IgD-negative memory B cell (primary cell): ENCODE measurements around the gene CBX7. TPM values are rescaled to one million over a fixed set of nuclear protein-coding genes. Genes with fewer than 3 reads are reported as not detected.

ENCODE experiments used
- H3K27ac Mint-ChIP-seq, 3 donors: one replicate each; pipeline ENCODE4 v1.8.0; 2020 to 2022; ENCODE audit warnings: mild to moderate bottlenecking in 3 of 3, mixed read lengths in 3 of 3, moderate library complexity in 1 of 3
- H3K27me3 Mint-ChIP-seq: one replicate; pipeline ENCODE4 v1.8.0; 2021; ENCODE audit warnings: mixed read lengths
- H3K36me3 Mint-ChIP-seq: one replicate; pipeline ENCODE4 v1.8.0; 2020; ENCODE audit warnings: mild to moderate bottlenecking, mixed read lengths
- H3K4me1 Mint-ChIP-seq, 3 donors: one replicate each; pipeline ENCODE4 v1.8.0; 2020 to 2022; ENCODE audit warnings: mixed read lengths in 3 of 3, mild to moderate bottlenecking in 1 of 3
- H3K4me3 Mint-ChIP-seq, 4 donors: one replicate each; pipeline ENCODE4 v1.8.0; 2020 to 2022; ENCODE audit warnings: mild to moderate bottlenecking in 4 of 4, mixed read lengths in 4 of 4, moderate library complexity in 3 of 4
- H3K9me3 Mint-ChIP-seq, 3 donors: one replicate each; pipeline ENCODE4 v1.8.0; 2020 to 2021; ENCODE audit warnings: mixed read lengths in 3 of 3, mild to moderate bottlenecking in 1 of 3
- polyA plus RNA-seq: library from polyadenylated mRNA; unstranded; fragments of 300-500 nt; fragmentation: Illumina TruSeq; gene quantifications from one replicate; pipeline ENCODE4 v1.2.3, GENCODE V29; 2021

CBX7 gene
- polyA plus RNA-seq, 1 donor from 2014 or later: 35.4 TPM

DNA sequence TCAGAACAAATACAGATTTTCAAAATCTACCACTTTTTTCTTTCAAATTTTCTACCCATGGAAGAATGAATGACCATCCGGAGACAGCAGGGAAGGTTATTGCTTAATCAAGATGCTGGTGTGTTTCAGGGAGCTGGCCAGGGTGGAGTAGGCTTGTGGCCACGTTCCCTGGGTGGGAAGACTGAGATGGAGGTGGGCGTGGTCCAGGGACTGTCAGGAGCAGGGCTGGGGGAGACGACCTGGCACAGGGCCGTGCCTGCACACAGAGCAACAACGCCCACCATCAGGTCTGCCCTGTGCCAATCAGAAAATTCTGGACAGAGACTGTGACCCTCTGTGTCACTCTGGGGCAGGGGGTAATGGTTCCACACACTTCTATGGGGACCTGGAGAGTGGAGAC lies 62.6 kb downstream of the CBX7 start:
- Mint-ChIP-seq H3K27me3 (no peaks in the 10 kb centered on the region), H3K4me1 (peaks cover 20 to 33% (median 21%) of the 10 kb centered on the region in 3 donors), H3K36me3 (peaks cover 5% of the 10 kb centered on the region), H3K9me3 (no peaks in the 10 kb centered on the region), H3K27ac (peak overlapping the region in 2 of 3 donors; percentile 76 to 98), H3K4me3 (peak overlapping the region in 3 of 4 donors; percentile 57 to 87 (median 67))

DNA sequence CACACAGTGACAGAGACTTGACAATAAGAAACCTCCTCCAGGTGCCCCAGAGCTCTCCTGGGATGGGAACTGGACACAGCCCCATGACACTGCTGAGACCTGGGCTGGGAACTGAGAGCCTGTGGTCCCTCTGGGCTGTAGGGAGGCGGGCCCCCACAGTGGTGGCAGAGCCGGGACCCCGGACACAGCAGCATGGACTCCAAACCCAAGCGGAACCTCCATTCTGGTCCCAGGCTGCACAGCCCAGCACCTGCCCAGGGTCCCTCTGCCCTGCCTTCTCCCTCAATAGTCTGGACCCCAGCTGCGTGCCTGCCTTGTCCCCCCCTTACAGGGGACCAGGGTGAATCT lies 63.8 kb downstream of the CBX7 start:
- H3K27ac Mint-ChIP-seq: peak overlapping the region in 2 of 3 donors; percentile 18 to 78
- peaks cover 5% of the 10 kb centered on the region for H3K36me3 Mint-ChIP-seq
- no peak overlapping the region for H3K4me3 Mint-ChIP-seq
- H3K27me3 Mint-ChIP-seq: no peaks in the 10 kb centered on the region
- H3K4me1 Mint-ChIP-seq: peaks cover 12 to 26% (median 18%) of the 10 kb centered on the region in 3 donors
- H3K9me3 Mint-ChIP-seq: no peaks in the 10 kb centered on the region

DNA sequence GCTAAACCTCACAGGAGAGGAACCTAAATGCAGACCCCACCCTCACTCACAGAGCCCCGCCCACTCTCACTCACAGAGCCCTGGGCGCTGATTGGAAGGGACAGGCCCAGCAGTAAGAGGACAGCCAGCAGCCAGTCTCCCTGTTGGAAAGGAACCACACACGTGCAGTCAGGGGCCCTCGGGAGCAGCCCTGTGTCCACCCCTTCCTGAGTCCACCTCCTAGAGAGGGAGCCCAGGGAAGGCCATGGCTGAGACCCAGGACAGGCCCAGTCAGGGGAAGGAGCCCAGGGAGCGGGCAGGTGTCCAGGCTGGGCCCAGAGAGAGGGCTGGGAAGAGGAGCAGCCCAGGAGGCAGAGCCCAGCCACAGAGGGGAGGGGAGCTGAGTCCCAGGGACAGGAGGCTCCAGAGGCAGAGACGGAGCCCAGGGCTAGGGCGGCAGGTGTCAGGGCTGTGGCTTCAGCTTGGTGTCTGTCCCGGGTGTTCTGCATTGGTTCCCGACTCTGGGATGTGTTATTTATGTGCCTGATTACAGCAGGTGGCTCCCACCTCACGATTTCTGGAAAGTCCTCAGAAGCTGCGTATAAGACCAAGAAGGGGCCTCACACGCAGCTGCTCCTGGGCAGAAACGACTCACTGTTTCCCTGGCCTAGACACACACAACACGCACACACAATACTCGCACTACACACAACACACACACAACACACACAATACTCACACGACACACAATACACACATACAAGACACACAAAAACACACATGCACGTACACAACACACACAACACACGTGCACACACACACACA lies 64.4 kb downstream of the CBX7 start:
- H3K4me3 Mint-ChIP-seq: peak overlapping the region in 2 of 4 donors; percentile 41 to 63

DNA sequence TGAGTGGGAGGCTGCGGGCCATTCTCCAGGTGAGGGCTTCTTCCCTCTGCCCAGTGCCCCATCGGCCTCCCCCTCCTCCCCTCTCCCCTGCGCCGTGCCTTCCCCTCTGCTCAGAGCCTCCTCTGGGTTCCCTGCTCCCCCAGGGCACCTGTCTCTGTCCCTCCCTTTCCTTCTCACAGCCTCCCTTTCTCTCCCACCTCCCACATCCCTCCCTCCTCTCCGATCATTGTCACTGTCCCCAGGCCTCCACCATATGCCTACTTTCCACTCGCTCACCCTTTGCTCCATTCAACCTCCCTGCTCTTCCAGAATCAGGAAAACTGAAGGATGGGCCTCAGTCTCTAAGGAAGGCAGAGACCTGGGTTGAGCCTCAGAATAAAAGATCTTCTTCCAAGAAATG lies 65.4 kb downstream of the CBX7 start:
- H3K36me3 Mint-ChIP-seq: peaks cover 5% of the 10 kb centered on the region
- H3K27ac Mint-ChIP-seq: no peak overlapping the region
- no peaks in the 10 kb centered on the region for H3K9me3 Mint-ChIP-seq
- H3K4me3 Mint-ChIP-seq: no peak overlapping the region
- H3K4me1 Mint-ChIP-seq: peaks cover 2 to 20% (median 11%) of the 10 kb centered on the region in 3 donors
- no peaks in the 10 kb centered on the region for H3K27me3 Mint-ChIP-seq

More for the DNA sequence above, 64.4 kb downstream of the CBX7 start:
- no peaks in the 10 kb centered on the region for H3K9me3 Mint-ChIP-seq
- H3K36me3 Mint-ChIP-seq: peaks cover 5% of the 10 kb centered on the region
- no peaks in the 10 kb centered on the region for H3K27me3 Mint-ChIP-seq
- H3K4me1 Mint-ChIP-seq: peaks cover 12 to 26% (median 18%) of the 10 kb centered on the region in 3 donors
- H3K27ac Mint-ChIP-seq: peak overlapping the region in 2 of 3 donors; percentile 18 to 78

DNA sequence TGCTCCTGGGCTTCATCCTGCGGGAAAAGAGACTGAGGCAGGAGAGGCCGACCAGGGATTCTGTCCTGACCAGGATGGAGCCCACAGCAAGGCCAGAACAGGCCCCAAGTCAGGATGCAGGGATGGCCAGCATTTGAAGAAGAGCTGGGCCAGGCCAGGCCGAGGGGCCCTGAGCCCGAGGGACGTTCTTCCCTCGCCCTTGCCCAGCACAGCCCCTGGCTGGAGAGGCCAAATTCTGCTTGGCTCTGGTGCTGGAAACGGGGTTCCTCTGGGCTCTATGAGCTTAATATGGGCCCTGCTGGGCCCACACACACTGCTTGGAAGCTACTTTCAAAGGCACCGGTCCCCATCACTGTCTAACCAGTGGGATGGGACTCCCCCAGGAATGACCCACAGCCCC lies 67.8 kb downstream of the CBX7 start:
- Mint-ChIP-seq H3K27ac (peak overlapping the region in 1 of 3 donors; percentile 10), H3K4me3 (no peak overlapping the region), H3K27me3 (no peaks in the 10 kb centered on the region), H3K36me3 (peaks cover 8% of the 10 kb centered on the region), H3K9me3 (no peaks in the 10 kb centered on the region), H3K4me1 (peaks cover 13 to 20% (median 14%) of the 10 kb centered on the region in 3 donors)

DNA sequence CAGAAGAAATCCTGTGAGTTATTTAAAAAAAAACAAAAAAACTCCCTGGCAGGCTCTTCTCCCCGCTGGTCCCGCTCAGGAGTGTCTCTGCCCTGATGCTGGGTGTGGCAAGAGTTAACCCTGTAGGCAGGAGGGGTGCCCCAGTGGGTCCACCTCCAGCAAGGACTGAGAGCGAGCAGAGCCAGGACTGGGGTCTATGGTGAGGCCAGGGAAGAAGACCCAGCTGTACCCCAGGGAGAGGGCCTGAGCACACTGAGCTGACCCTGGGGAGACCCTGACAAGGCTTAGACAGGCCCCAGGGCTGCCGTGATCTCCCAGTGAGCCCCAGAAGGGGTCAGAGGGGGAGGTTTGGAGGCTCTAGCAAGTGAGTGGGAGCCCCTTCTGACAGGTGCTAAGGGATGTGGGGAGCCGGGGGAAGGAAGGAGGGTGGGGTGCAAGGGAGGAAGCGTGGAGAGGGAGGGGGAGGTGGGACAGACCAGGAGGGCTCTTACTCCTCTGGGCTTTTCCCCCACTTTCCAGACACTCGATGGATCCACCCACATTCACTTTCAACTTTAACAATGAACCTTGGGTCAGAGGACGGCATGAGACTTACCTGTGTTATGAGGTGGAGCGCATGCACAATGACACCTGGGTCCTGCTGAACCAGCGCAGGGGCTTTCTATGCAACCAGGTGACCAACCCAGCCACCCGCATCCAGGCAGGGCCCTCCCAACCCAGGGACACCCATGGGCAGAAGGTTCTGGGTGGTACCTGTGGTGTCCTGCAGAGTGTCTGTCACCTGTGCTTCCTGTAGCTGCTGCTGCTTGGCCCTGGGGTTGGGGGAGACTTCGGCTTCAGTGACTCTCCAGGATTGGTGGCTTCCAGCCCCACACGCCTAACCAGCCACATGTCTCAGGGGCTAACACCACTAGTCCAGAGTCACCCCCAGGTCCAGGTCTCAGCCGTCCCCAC lies 69.0 kb downstream of the CBX7 start:
- no peaks in the 10 kb centered on the region for H3K27me3 Mint-ChIP-seq
- H3K9me3 Mint-ChIP-seq: no peaks in the 10 kb centered on the region
- H3K4me3 Mint-ChIP-seq: peak overlapping the region in 1 of 4 donors; percentile 27
- H3K4me1 Mint-ChIP-seq: peaks cover 13 to 22% (median 14%) of the 10 kb centered on the region in 3 donors
- H3K27ac Mint-ChIP-seq: peak overlapping the region in 1 of 3 donors; percentile 82
- H3K36me3 Mint-ChIP-seq: peaks cover 8% of the 10 kb centered on the region

DNA sequence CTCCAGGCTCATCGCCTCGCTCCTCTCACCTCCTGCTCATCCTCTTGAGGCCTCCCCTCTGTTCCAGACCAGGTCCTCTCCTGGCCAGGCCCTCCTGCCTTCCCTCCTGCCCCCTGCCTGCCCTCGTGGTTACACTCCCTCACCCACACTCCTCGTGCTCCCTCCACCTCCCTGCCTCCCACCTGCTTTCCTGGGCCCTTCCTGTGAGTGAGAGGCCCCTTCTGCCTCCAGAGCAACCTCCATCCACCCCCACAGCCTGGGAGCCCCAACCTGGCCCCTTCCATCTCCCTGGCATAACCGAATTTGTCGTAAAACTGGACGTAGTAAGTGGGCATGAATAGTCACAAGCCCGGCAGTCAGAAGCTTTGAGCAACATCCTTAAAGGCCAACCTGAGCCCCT lies 70.9 kb downstream of the CBX7 start:
- Mint-ChIP-seq H3K4me1 (peaks cover 20 to 31% (median 22%) of the 10 kb centered on the region in 3 donors), H3K9me3 (no peaks in the 10 kb centered on the region), H3K27ac (peak overlapping the region; percentile 73 to 89 (median 89)), H3K27me3 (no peaks in the 10 kb centered on the region), H3K4me3 (peak overlapping the region in 2 of 4 donors; percentile 56 to 75), H3K36me3 (peaks cover 8% of the 10 kb centered on the region)

DNA sequence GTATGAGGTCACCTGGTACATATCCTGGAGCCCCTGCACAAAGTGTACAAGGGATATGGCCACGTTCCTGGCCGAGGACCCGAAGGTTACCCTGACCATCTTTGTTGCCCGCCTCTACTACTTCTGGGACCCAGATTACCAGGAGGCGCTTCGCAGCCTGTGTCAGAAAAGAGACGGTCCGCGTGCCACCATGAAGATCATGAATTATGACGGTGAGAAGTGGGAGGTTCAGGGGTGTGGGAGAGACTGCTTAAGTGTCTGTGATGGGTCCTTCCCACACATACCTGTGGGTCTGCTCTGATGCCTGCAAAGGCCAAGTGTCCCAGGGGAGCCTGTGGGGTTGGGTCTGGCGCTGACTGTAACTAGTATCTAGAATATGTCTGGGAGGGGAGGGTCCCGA lies 71.5 kb downstream of the CBX7 start:
- H3K27me3 Mint-ChIP-seq: no peaks in the 10 kb centered on the region
- peak overlapping the region in 2 of 3 donors; percentile 89 for H3K27ac Mint-ChIP-seq
- H3K36me3 Mint-ChIP-seq: peaks cover 4% of the 10 kb centered on the region
- H3K4me3 Mint-ChIP-seq: peak overlapping the region in 2 of 4 donors; percentile 56 to 75
- H3K9me3 Mint-ChIP-seq: no peaks in the 10 kb centered on the region
- H3K4me1 Mint-ChIP-seq: peaks cover 23 to 36% (median 27%) of the 10 kb centered on the region in 3 donors

Other genes starting within 250 kb of the CBX7 start
- gene APOBEC3A, start 195.1 kb downstream of the CBX7 start, polyA plus RNA-seq: not detected
- gene APOBEC3B, start 170.3 kb downstream of the CBX7 start, polyA plus RNA-seq: 7.0 TPM
- 268 TPM for gene APOBEC3C, start 138.4 kb downstream of the CBX7 start, polyA plus RNA-seq
- gene APOBEC3D, start 131.6 kb downstream of the CBX7 start, polyA plus RNA-seq: 22.0 TPM
- gene APOBEC3F, start 111.8 kb downstream of the CBX7 start, polyA plus RNA-seq: 33.0 TPM
- gene APOBEC3G, start 75.4 kb downstream of the CBX7 start, polyA plus RNA-seq: 90.7 TPM
- 0.48 TPM for gene APOBEC3H, start 55.4 kb downstream of the CBX7 start, polyA plus RNA-seq
- 0.24 TPM for gene PDGFB, start 92.3 kb upstream of the CBX7 start, polyA plus RNA-seq
- gene RPL3, start 166.9 kb upstream of the CBX7 start, polyA plus RNA-seq: 4,030 TPM
- gene SYNGR1, start 197.3 kb upstream of the CBX7 start, polyA plus RNA-seq: 9.1 TPM
- gene TAB1, start 247.1 kb upstream of the CBX7 start, polyA plus RNA-seq: 2.7 TPM